Right cardiac atrium (tissue), 5 donors: ENCODE data around the gene SLC39A6. TPM values are rescaled to one million over a fixed set of nuclear protein-coding genes. Genes with fewer than 3 reads are reported as not detected.

Experiments used
- ATAC-seq, 2 donors: fragments of 200-7000 bp; cut with Tn5 transposase; one replicate each; pipeline versions ENCODE4 v1.8.0 to v1.9.1; 2020; ENCODE audit warnings: moderate library complexity in 2 of 2, mild to moderate bottlenecking in 1 of 2
- DNase-seq, 3 donors: peaks; one replicate each; pipeline ENCODE4 v3.0.0-alpha.2; 2020
- H3K27ac ChIP-seq: one replicate; pipeline ENCODE4 v1.5.1; 2013; ENCODE audit warnings: mild to moderate bottlenecking, low read length, control low read depth, moderate library complexity
- H3K27me3 ChIP-seq: one replicate; pipeline ENCODE4 v1.6.1; 2013; ENCODE audit not compliant: control insufficient read depth, insufficient read depth
- H3K4me1 ChIP-seq: one replicate; pipeline ENCODE4 v1.6.1; 2013; ENCODE audit warnings: low read length; ENCODE audit not compliant: control insufficient read depth, insufficient read depth
- H3K4me3 ChIP-seq: one replicate; pipeline ENCODE4 v1.5.1; 2013; ENCODE audit warnings: low read length, control low read depth
- H3K9me3 ChIP-seq: one replicate; pipeline ENCODE4 v1.6.1; 2013; ENCODE audit warnings: low read length; ENCODE audit not compliant: control insufficient read depth
- WGBS: extraction: QIAGEN DNeasy Blood & Tissue Kit; methylation state at CpG from one replicate; pipeline ENCODE4 v1.1.7; 2013; 5-methylcytosine and 5-hydroxymethylcytosine counted together
- intact Hi-C, 4 donors: fragments of 100-400 bp; cut with DNase I; formaldehyde crosslinking; loops; one replicate each; pipeline versions ENCODE4 v1.11.0 to v1.14.0; 2022 to 2023
- polyA plus RNA-seq: library from polyadenylated mRNA; stranded (reverse); fragments of 200-250 nt; gene quantifications from one replicate; pipeline ENCODE4 v1.2.3, GENCODE V29; 2013
- total RNA-seq, 4 donors: library from RNA; stranded (reverse); fragmentation: NEBNext Ultra II Directional; extraction: Animal tissue kit (Norgen Biotek cat#: 25700); gene quantifications; one replicate each; pipeline ENCODE4 v1.2.1, GENCODE V29; 2021
- donor health status: healthy with polysubstance abuse.
- donor health status: DM: no; HTN: yes; CAD: no.
- donor health status: DM: no; HTN: no; CAD: no.
- donor health status: DM: no; HTN: yes; CAD: no; lungs with severe emphysema.
- donor health status: DM: yes; HTN: yes; CAD: no.

SLC39A6 gene
- total and polyA plus RNA-seq, 5 donors, result 5.5 to 17.1 (median 14.0) TPM

- DNase-seq, result no peak
- intact Hi-C loops, result no loop called here
- no peaks in the 10 kb centered on the region for H3K4me1 ChIP-seq
- H3K27me3 ChIP-seq, result no peaks in the 10 kb centered on the region
- H3K9me3 ChIP-seq, result no peaks in the 10 kb centered on the region
- H3K27ac ChIP-seq, result no peak overlapping the region
- no peak for ATAC-seq
- H3K4me3 ChIP-seq, result no peak overlapping the region
- WGBS, result 92% methylated on average over 5 of the region's 5 CpGs
These were observed 10.1 kb upstream of the SLC39A6 start for GRCh38 chr18:36139245-36139644.

- DNase-seq (no peak), ATAC-seq (no peak)
- Histone ChIP-seq H3K4me3 (no peak overlapping the region), H3K27me3 (no peaks in the 10 kb centered on the region), H3K27ac (no peak overlapping the region), H3K4me1 (peaks cover 2% of the 10 kb centered on the region), H3K9me3 (no peaks in the 10 kb centered on the region)
- WGBS, result 93% methylated on average over 1 of the region's 1 CpG
- intact Hi-C loops, result no loop called here
These were observed 6.1 kb upstream of the SLC39A6 start for GRCh38 chr18:36135264-36135663.

GRCh38 chr18:36132756-36133155, 3.6 kb upstream of the SLC39A6 start:
- WGBS, result 78% methylated on average over 3 of the region's 3 CpGs
- H3K27ac ChIP-seq, result no peak overlapping the region
- peaks cover 2% of the 10 kb centered on the region for H3K4me1 ChIP-seq
- intact Hi-C loops, result loop anchor here in 1 of 4 donors (5.0 kb wide), 1 partner anchor 115 kb away; no protein-coding TSS in a partner anchor
- no peaks in the 10 kb centered on the region for H3K9me3 ChIP-seq
- no peak overlapping the region for H3K4me3 ChIP-seq
- DNase-seq (no peak), ATAC-seq (no peak)
- no peaks in the 10 kb centered on the region for H3K27me3 ChIP-seq

- no peaks in the 10 kb centered on the region for H3K27me3 ChIP-seq
- ATAC-seq (no peak), DNase-seq (no peak)
- no peak overlapping the region for H3K27ac ChIP-seq
- H3K4me3 ChIP-seq, result no peak overlapping the region
- peaks cover 2% of the 10 kb centered on the region for H3K4me1 ChIP-seq
- intact Hi-C loops, result loop anchor here in 1 of 4 donors (5.0 kb wide), 1 partner anchor 115 kb away; no protein-coding TSS in a partner anchor
- 89% methylated on average over 9 of the region's 9 CpGs for WGBS
- no peaks in the 10 kb centered on the region for H3K9me3 ChIP-seq
These were observed 2.7 kb upstream of the SLC39A6 start for GRCh38 chr18:36131692-36132483.

GRCh38 chr18:36130883-36131653, 1.9 kb upstream of the SLC39A6 start:
- DNase-seq (no peak), ATAC-seq (no peak)
- no peak overlapping the region for H3K27ac ChIP-seq
- peaks cover 2% of the 10 kb centered on the region for H3K4me1 ChIP-seq
- intact Hi-C loops, result loop anchor here in 1 of 4 donors (5.0 kb wide), 1 partner anchor 114 kb away; no protein-coding TSS in a partner anchor
- no peaks in the 10 kb centered on the region for H3K9me3 ChIP-seq
- H3K27me3 ChIP-seq, result no peaks in the 10 kb centered on the region
- 90% methylated on average over 26 of the region's 26 CpGs for WGBS
- H3K4me3 ChIP-seq, result peak overlapping the region; percentile 69

- Histone ChIP-seq H3K27ac (peak overlapping the region; percentile 73), H3K9me3 (no peaks in the 10 kb centered on the region), H3K4me3 (peak overlapping the region; percentile 69), H3K27me3 (no peaks in the 10 kb centered on the region), H3K4me1 (peaks cover 2% of the 10 kb centered on the region)
- WGBS, result 4% methylated on average over 30 of the region's 30 CpGs
- ATAC-seq, result peak; percentile 13 to 33
- no peak for DNase-seq
- intact Hi-C loops, result loop anchor here in 1 of 4 donors (5.0 kb wide), 1 partner anchor 113 kb away; no protein-coding TSS in a partner anchor
These were observed 1.1 kb upstream of the SLC39A6 start for GRCh38 chr18:36130039-36130831.

- Histone ChIP-seq H3K27ac (no peak overlapping the region), H3K4me3 (peak overlapping the region; percentile 69), H3K27me3 (no peaks in the 10 kb centered on the region), H3K4me1 (peaks cover 2% of the 10 kb centered on the region), H3K9me3 (no peaks in the 10 kb centered on the region)
- under 1% methylated on average over 37 of the region's 37 CpGs for WGBS
- DNase-seq (no peak), ATAC-seq (peak in 1 of 2 donors; percentile 54)
- intact Hi-C loops, result loop anchor here in 1 of 4 donors (10.0 kb wide), 1 partner anchor 64 kb away; the partner anchor contains the start of gene RPRD1A
These were observed 237 bp downstream of the SLC39A6 start for GRCh38 chr18:36128907-36129299.

- ATAC-seq, result no peak
- H3K4me1 ChIP-seq, result peaks cover 2% of the 10 kb centered on the region
- no peaks in the 10 kb centered on the region for H3K9me3 ChIP-seq
- intact Hi-C loops, result loop anchor here in 1 of 4 donors (10.0 kb wide), 1 partner anchor 64 kb away; the partner anchor contains the start of gene RPRD1A
- H3K27me3 ChIP-seq, result no peaks in the 10 kb centered on the region
- peak in 1 of 3 donors; percentile 43 for DNase-seq
- H3K4me3 ChIP-seq, result peak overlapping the region; percentile 69
- WGBS, result under 1% methylated on average over 12 of the region's 12 CpGs
- no peak overlapping the region for H3K27ac ChIP-seq
These were observed 640 bp downstream of the SLC39A6 start for GRCh38 chr18:36128530-36128870.

- ATAC-seq, result no peak
- Histone ChIP-seq H3K27ac (no peak overlapping the region), H3K9me3 (no peaks in the 10 kb centered on the region), H3K27me3 (no peaks in the 10 kb centered on the region), H3K4me3 (peak overlapping the region; percentile 69), H3K4me1 (peaks cover 2% of the 10 kb centered on the region)
- intact Hi-C loops, result loop anchor here in 1 of 4 donors (10.0 kb wide), 1 partner anchor 63 kb away; the partner anchor contains the start of gene RPRD1A
- WGBS, result 34% methylated on average over 15 of the region's 15 CpGs
- DNase-seq, result no peak
These were observed 1.2 kb downstream of the SLC39A6 start for GRCh38 chr18:36127836-36128529.

- 93% methylated on average over 8 of the region's 8 CpGs for WGBS
- ATAC-seq, result no peak
- Histone ChIP-seq H3K27ac (no peak overlapping the region), H3K4me1 (peaks cover 2% of the 10 kb centered on the region), H3K4me3 (no peak overlapping the region), H3K9me3 (no peaks in the 10 kb centered on the region), H3K27me3 (no peaks in the 10 kb centered on the region)
- intact Hi-C loops, result loop anchor here in 1 of 4 donors (10.0 kb wide), 1 partner anchor 62 kb away; the partner anchor contains the start of gene RPRD1A
- no peak for DNase-seq
These were observed 2.5 kb downstream of the SLC39A6 start for GRCh38 chr18:36126668-36127067.
